SJCRH30 (cell line): Measurements from ENCODE around the gene CCT3. TPM values are rescaled to one million over a fixed set of nuclear protein-coding genes. Genes with fewer than 3 reads are reported as not detected.

ENCODE experiments used
- DNase-seq, 2 experiments: peaks; one replicate each; pipeline ENCODE4 v3.0.0-alpha.2; 2015 to 2020
- H3K27ac ChIP-seq: fragments of 250-450 bp; sonication (Bioruptor Pico); 2 replicates; pipeline ENCODE4 v1.5.1; 2020; ENCODE audit warnings: mild to moderate bottlenecking, moderate library complexity
- H3K27me3 ChIP-seq: fragments of 250-450 bp; sonication (Bioruptor Pico); 2 replicates; pipeline ENCODE4 v1.5.1; 2020; ENCODE audit warnings: mild to moderate bottlenecking, moderate library complexity
- H3K36me3 ChIP-seq: fragments of 250-450 bp; sonication (Bioruptor Pico); 2 replicates; pipeline ENCODE4 v1.5.1; 2020; ENCODE audit warnings: mild to moderate bottlenecking, moderate library complexity
- H3K4me1 ChIP-seq: fragments of 250-450 bp; sonication (Bioruptor Pico); 2 replicates; pipeline ENCODE4 v1.5.1; 2020; ENCODE audit warnings: mild to moderate bottlenecking, moderate library complexity
- H3K4me3 ChIP-seq: fragments of 250-450 bp; sonication (Bioruptor Pico); 2 replicates; pipeline ENCODE4 v1.5.1; 2020; ENCODE audit warnings: mild to moderate bottlenecking, moderate library complexity
- H3K9me3 ChIP-seq: fragments of 250-450 bp; sonication (Bioruptor Pico); replicated peaks from 2 replicates; pipeline ENCODE4 v1.5.1; 2020; ENCODE audit warnings: mild to moderate bottlenecking, moderate library complexity
- total RNA-seq: library from RNA; depleted of rRNA; stranded (reverse); fragments of >200 nt; shearing (Covaris generic); gene quantifications from 2 replicates; pipeline ENCODE4 v1.2.3, GENCODE V29; 2014

Gene CCT3
- total RNA-seq, 1 experiment from 2014 or later = 313 TPM

GRCh38 chr1:156319664-156320063, 18.4 kb downstream of the CCT3 start:
- peak in 1 of 2 experiments; percentile 39 for DNase-seq
- no peaks in the 10 kb centered on the region for H3K4me1 ChIP-seq
- no peaks in the 10 kb centered on the region for H3K9me3 ChIP-seq
- H3K4me3 ChIP-seq = no peak overlapping the region
- no peaks in the 10 kb centered on the region for H3K27me3 ChIP-seq
- H3K36me3 ChIP-seq = peaks cover 93% of the 10 kb centered on the region
- no peak overlapping the region for H3K27ac ChIP-seq

GRCh38 chr1:156316909-156317308, 21.2 kb downstream of the CCT3 start:
- Histone ChIP-seq H3K27ac (no peak overlapping the region), H3K9me3 (no peaks in the 10 kb centered on the region), H3K4me3 (no peak overlapping the region), H3K27me3 (no peaks in the 10 kb centered on the region), H3K36me3 (peaks cover 90% of the 10 kb centered on the region), H3K4me1 (no peaks in the 10 kb centered on the region)
- DNase-seq = no peak

- Histone ChIP-seq H3K36me3 (peaks cover 78% of the 10 kb centered on the region), H3K4me1 (no peaks in the 10 kb centered on the region), H3K4me3 (no peak overlapping the region), H3K9me3 (no peaks in the 10 kb centered on the region), H3K27me3 (no peaks in the 10 kb centered on the region), H3K27ac (no peak overlapping the region)
- no peak for DNase-seq
Observed at GRCh38 chr1:156310962-156311361, 27.1 kb downstream of the CCT3 start.

GRCh38 chr1:156308078-156308477, 30.0 kb downstream of the CCT3 start:
- no peak overlapping the region for H3K4me3 ChIP-seq
- DNase-seq = no peak
- H3K9me3 ChIP-seq = no peaks in the 10 kb centered on the region
- no peaks in the 10 kb centered on the region for H3K27me3 ChIP-seq
- no peak overlapping the region for H3K27ac ChIP-seq
- H3K4me1 ChIP-seq = no peaks in the 10 kb centered on the region
- peaks cover 60% of the 10 kb centered on the region for H3K36me3 ChIP-seq

- Histone ChIP-seq H3K4me1 (no peaks in the 10 kb centered on the region), H3K9me3 (no peaks in the 10 kb centered on the region), H3K36me3 (peaks cover 33% of the 10 kb centered on the region), H3K27me3 (no peaks in the 10 kb centered on the region), H3K27ac (no peak overlapping the region), H3K4me3 (no peak overlapping the region)
- no peak for DNase-seq
Observed at GRCh38 chr1:156305215-156305614, 32.9 kb downstream of the CCT3 start.

- H3K9me3 ChIP-seq = no peaks in the 10 kb centered on the region
- no peak overlapping the region for H3K27ac ChIP-seq
- H3K36me3 ChIP-seq = peaks cover 16% of the 10 kb centered on the region
- H3K4me3 ChIP-seq = no peak overlapping the region
- H3K27me3 ChIP-seq = no peaks in the 10 kb centered on the region
- no peak for DNase-seq
- H3K4me1 ChIP-seq = no peaks in the 10 kb centered on the region
Observed at GRCh38 chr1:156303241-156303640, 34.9 kb downstream of the CCT3 start.

GRCh38 chr1:156298852-156299357, 39.2 kb downstream of the CCT3 start, which contains the start of gene VHLL:
Gene VHLL (minus strand): TSS chr1:156299307. CDS start chr1:156299189, 118 bp downstream.
- H3K4me1 ChIP-seq = no peaks in the 10 kb centered on the region
- no peaks in the 10 kb centered on the region for H3K9me3 ChIP-seq
- no peak within 1 kb of the TSS for H3K27ac ChIP-seq
- no peak within 1 kb of the TSS for H3K4me3 ChIP-seq
- DNase-seq = no peak
- no peaks in the 10 kb centered on the region for H3K27me3 ChIP-seq
- H3K36me3 ChIP-seq = no peaks in the 10 kb centered on the region

- DNase-seq = peak in 1 of 2 experiments; percentile 23
- Histone ChIP-seq H3K27me3 (no peaks in the 10 kb centered on the region), H3K9me3 (no peaks in the 10 kb centered on the region), H3K4me3 (peak within 1 kb of the TSS; percentile 51), H3K4me1 (no peaks in the 10 kb centered on the region), H3K36me3 (no peaks in the 10 kb centered on the region), H3K27ac (no peak within 1 kb of the TSS)
Observed at GRCh38 chr1:156295391-156295947, 42.6 kb downstream of the CCT3 start, which contains the start of gene GLMP. Gene GLMP (minus strand): TSS chr1:156295679. CDS start chr1:156295645, 34 bp downstream.

- no peaks in the 10 kb centered on the region for H3K9me3 ChIP-seq
- no peak for DNase-seq
- H3K4me1 ChIP-seq = no peaks in the 10 kb centered on the region
- no peaks in the 10 kb centered on the region for H3K36me3 ChIP-seq
- H3K27ac ChIP-seq = no peak overlapping the region
- H3K27me3 ChIP-seq = no peaks in the 10 kb centered on the region
- no peak overlapping the region for H3K4me3 ChIP-seq
Observed at GRCh38 chr1:156293895-156294294, 44.2 kb downstream of the CCT3 start.

- Histone ChIP-seq H3K27me3 (no peaks in the 10 kb centered on the region), H3K4me3 (no peak overlapping the region), H3K9me3 (no peaks in the 10 kb centered on the region), H3K36me3 (no peaks in the 10 kb centered on the region), H3K4me1 (no peaks in the 10 kb centered on the region), H3K27ac (no peak overlapping the region)
- DNase-seq = no peak
Observed at GRCh38 chr1:156293098-156293434, 45.0 kb downstream of the CCT3 start.

GRCh38 chr1:156291226-156292061, 46.6 kb downstream of the CCT3 start:
- Histone ChIP-seq H3K4me1 (no peaks in the 10 kb centered on the region), H3K9me3 (no peaks in the 10 kb centered on the region), H3K27me3 (no peaks in the 10 kb centered on the region), H3K4me3 (no peak overlapping the region), H3K36me3 (no peaks in the 10 kb centered on the region), H3K27ac (no peak overlapping the region)
- no peak for DNase-seq

- Histone ChIP-seq H3K27me3 (no peaks in the 10 kb centered on the region), H3K9me3 (no peaks in the 10 kb centered on the region), H3K4me1 (no peaks in the 10 kb centered on the region), H3K36me3 (no peaks in the 10 kb centered on the region), H3K27ac (no peak overlapping the region), H3K4me3 (no peak overlapping the region)
- no peak for DNase-seq
Observed at GRCh38 chr1:156289857-156290256, 48.2 kb downstream of the CCT3 start.

GRCh38 chr1:156286061-156286460, 52.0 kb downstream of the CCT3 start:
- Histone ChIP-seq H3K4me1 (peaks cover 7% of the 10 kb centered on the region), H3K4me3 (no peak overlapping the region)
- DNase-seq = no peak

GRCh38 chr1:156285437-156285836, 52.7 kb downstream of the CCT3 start:
- peaks cover 9% of the 10 kb centered on the region for H3K4me1 ChIP-seq
- H3K27me3 ChIP-seq = no peaks in the 10 kb centered on the region
- no peak for DNase-seq
- H3K4me3 ChIP-seq = no peak overlapping the region
- H3K27ac ChIP-seq = no peak overlapping the region
- H3K9me3 ChIP-seq = no peaks in the 10 kb centered on the region
- no peaks in the 10 kb centered on the region for H3K36me3 ChIP-seq

More at GRCh38 chr1:156286061-156286460, 52.0 kb downstream of the CCT3 start:
- Histone ChIP-seq H3K9me3 (no peaks in the 10 kb centered on the region), H3K36me3 (no peaks in the 10 kb centered on the region), H3K27me3 (no peaks in the 10 kb centered on the region), H3K27ac (no peak overlapping the region)

GRCh38 chr1:156284757-156285156, 53.3 kb downstream of the CCT3 start:
- Histone ChIP-seq H3K27me3 (no peaks in the 10 kb centered on the region), H3K4me3 (no peak overlapping the region), H3K27ac (no peak overlapping the region), H3K4me1 (peaks cover 9% of the 10 kb centered on the region), H3K9me3 (no peaks in the 10 kb centered on the region), H3K36me3 (no peaks in the 10 kb centered on the region)
- no peak for DNase-seq
